Middle frontal gyrus (tissue), 1 donor: ENCODE measurements around the gene METTL15.
"Not testable (repeated sequence)": the region's sequence is repeated elsewhere in the genome, so short reads cannot be mapped to it uniquely, and the experiment has no call there.

Experiments
- DNase-seq: peaks from one replicate; pipeline ENCODE4 v3.0.0-alpha.2; 2015; ENCODE audit warnings: low spot score; ENCODE audit errors: extremely low spot score

Gene METTL15

DNA sequence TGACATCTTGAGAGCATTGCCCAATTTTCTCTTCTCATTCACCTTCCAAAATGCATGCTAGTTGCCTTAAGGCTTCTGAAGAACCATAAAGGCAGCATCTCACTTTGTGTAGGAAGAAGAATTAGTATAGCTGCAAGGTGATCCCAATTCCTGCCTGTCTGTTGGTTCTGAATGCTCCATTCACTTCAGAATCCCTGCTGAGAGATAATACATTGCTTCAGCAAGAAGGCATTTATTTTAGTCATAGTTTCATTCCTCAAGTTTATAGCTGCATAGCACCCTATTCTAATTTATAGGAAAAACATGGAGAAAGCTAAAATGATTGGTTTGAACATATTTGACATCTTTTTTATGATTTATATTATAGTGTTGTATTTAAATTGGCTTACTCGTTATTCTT is 181.3 kb downstream of the METTL15 start:
- DNase-seq = no peak

- DNase-seq = not testable (repeated sequence)
Observed at GRCh38 chr11:28290995-28291394, 182.8 kb downstream of the METTL15 start.

DNA sequence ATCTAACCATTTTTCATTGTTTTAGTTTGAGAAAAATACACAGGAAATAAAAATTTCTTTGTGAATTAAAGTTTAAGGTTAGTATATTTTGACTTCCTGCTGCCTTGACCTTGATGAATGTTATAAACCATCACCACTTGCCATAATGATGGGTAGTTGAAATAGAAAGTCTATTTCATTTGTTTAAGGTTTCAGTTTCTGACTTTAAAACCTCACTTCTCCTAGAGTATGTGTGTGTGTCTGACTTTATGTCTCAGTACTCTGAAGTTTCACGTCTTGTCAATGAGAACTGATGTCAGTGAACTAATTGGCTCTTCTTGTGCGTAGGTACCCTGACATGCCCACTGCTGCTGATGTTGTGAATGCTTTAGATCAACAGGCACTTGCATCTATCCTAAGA is 188.2 kb downstream of the METTL15 start:
- no peak for DNase-seq

DNA sequence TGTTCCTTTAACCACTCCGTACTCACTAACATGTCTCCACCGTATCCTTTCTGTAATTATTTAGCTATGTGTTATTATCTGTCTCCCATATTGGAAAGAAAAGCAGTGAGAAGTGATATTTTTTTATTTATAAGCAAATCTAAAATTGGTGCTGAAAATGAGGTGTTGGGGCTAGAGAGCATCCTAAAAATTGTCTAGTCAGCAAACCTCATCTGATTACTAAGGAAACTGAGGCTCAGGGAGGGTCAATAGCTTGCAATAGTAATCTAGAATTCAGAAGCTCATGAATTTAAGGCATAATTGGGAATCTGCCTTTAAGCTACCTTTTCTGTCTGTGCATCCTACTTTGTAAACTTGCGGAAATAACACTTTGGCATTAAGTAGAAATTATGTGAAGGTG is 190.0 kb downstream of the METTL15 start:
- no peak for DNase-seq

GRCh38 chr11:28303477-28304191 is 195.4 kb downstream of the METTL15 start:
- DNase-seq = no peak

- no peak for DNase-seq
Observed at GRCh38 chr11:28315440-28315839, 207.3 kb downstream of the METTL15 start.

DNA sequence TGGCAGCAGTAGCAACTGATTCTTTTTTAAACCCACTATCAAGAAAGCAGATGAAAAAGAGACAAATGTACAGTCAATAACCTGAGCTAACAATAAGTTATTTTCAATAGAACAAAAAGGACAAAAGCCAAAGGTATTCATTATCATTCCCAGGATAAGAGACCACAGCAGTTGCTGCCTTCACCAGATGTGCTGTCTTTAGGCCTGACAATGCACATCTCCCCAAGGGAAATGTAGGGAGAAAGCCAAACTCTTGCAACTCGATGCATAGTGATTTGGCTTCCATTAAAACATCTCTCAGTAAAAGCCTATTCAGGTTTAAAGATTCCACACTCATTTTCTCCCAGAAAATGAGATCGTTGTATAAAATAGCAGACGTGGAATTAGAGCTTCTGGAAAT is 210.7 kb downstream of the METTL15 start:
- no peak for DNase-seq

GRCh38 chr11:28323621-28324020 is 215.4 kb downstream of the METTL15 start:
- DNase-seq = no peak

GRCh38 chr11:28332393-28332792 is 224.2 kb downstream of the METTL15 start:
- DNase-seq = not testable (repeated sequence)

DNA sequence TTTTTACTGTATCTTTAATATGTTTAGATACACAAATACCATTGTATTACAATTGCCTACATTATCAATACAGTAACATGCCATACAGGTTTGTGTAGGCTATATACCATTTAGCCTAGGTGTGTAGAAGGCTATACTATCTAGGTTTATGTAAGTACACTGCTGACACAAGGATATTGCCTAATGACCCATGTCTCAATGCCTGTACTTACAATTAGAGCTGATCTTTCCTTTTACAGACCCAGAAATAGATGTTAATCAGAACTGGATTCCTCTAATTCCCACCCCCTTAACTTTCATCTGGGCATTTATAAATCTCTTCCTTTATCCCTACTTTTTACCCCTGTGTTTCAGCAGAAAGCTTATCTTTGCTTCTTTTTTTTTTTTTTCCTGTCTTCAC is 229.5 kb downstream of the METTL15 start:
- DNase-seq = no peak

DNA sequence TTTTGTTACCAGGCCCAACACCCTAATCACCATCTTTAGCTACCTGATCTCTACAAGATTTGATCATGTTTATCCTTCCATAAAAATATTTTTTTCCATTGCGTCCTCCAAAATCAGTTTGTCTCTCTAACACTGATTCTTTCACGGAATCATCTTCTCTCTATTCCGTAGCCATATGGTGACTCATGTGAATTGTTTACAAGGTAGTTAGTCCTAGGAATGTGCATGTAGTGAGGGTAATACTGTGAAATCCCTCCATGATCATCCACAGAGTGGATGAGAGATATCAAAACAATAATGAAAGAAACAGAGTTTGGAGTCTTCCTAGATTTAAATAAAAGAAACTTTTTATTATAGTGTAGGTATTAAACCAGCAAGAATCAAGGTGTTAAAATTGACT is 230.2 kb downstream of the METTL15 start:
- DNase-seq = no peak

GRCh38 chr11:28339488-28339887 is 231.3 kb downstream of the METTL15 start:
- DNase-seq = no peak

DNA sequence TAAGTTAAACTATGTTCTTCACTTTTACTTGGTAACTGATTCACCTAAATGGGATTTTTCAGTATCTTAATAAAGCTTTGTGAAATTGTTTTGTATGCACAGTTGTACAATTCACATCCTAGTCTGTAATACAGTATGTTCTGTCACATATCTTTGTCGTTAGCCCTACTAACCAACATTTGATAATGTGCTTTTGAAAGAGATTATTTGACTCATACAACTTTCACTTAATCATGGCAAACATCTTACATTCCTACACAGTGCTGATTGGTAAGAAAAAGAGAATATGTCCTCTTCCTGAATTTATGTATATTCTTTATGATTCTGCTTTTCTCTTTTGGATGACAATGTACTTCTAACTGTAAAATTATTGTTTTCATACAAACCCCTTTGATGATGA is 234.5 kb downstream of the METTL15 start:
- no peak for DNase-seq

DNA sequence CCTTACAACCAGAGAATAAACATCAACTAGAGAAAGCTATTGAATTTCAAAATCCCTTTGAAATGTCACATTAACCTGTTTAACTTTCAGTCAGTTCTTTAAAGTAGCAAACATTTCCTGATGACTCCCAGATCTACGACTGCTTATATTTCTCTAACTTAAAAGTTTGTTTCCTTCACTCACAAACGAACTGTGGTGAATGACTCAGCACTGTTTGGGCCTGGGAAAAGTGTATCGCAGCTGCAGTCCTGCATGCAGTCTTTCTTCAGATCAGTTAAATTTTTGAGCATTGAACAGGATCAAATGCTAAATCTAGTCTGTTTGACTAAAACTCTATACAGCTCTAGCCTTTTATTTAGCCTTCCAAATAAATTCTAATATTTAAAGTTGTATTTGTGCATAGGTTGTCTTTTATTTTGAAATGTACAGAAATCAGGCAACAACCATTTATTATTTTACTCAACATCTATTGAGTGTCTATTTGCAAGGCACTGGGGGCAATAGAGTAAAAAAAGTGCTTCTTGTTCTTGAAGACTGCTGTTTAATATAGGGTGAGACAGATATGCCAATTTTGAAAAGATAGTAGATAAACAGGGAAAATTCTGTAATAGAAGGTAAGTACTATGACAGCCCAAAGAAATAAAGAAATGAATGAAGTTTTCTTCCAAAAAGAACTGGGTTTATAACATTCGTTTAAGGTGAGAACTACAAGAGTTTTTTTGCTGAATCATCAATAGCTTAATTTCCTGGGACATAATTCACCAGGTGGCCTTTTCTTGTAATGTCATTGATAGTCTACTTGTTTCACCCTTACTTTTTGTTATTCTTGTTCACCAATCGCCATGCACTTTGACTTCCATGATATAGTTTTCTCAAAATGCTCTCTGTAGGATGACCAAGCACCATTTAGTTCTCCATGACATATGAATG is 235.4 kb downstream of the METTL15 start:
- no peak for DNase-seq

DNA sequence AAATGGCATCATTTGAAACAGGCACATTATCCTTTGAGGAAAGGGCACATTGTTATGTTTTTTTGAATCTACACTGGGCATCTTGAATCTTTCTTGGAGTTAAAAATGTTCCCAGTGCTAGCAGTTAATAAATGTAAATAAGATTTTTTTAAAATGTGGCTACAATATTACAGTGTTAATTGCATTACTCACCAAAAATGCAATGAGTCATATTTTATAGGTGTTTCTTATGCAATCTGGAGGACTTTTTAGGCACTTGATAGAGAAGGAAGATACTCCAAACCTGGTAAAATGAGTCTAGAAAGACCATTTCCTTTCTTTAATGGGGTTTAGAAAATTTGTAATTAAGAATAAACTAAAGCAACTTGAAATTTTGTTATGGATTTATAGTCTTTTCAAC is 238.0 kb downstream of the METTL15 start:
- DNase-seq = no peak

- DNase-seq = no peak
Observed at GRCh38 chr11:28346721-28347120, 238.5 kb downstream of the METTL15 start.

GRCh38 chr11:28347371-28347770 is 239.2 kb downstream of the METTL15 start:
- DNase-seq = no peak

- DNase-seq = no peak
Observed at GRCh38 chr11:28350216-28350615, 242.0 kb downstream of the METTL15 start.

DNA sequence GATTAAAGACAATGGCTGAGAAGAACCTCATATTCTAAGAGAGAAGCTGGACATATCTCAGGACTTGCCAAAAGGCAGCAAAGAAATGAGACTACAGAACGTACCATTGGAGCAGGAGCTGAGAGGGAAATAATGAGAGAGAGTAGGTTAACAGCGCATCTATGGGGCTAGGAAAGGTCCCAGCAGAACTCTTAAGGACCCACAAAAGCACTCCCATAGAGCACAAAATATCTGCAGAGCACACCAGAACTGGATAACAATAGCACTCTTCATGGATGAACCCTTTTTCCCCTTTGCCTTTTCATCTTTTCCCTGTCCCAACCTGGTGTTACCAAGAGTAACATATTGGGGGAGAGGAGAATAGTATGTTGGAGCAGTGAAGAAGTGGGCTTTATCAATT is 245.8 kb downstream of the METTL15 start:
- DNase-seq = no peak

DNA sequence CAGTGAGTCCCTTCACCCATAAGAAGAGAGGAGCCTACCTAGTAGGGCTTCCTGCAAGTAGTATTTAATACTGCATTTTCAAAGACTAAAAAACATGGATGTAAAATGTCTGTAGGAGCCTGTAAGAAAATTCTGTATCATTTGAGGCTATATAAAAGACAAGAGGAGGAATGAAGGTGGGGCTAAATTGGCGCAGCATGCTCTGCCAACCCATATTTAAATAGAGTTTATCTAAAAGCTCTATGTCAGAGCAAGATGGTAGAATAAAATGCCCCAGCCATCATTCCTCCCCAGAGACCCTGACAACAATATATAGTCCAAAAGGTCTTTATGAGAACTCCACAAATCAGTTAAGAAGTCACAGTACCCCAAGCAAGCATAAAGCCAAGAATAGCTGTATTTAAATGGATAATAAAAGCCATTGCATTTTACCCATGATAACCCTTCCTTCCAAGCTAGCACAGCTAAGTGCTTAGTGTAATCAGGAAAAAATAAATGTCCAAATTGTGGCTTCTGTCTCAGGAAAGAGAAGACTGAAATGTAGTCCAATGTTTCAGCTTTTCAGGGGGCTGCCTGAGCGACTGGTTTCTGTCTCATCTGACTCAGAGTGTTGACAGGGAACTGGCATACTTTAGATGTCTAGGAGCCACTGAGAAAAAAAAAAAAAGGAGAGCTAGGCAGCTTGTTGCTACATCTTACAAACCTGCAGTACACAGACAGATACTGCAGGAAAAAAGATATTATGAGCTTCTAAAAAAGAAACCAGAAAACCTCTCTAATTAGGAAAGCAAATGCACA is 258.6 kb downstream of the METTL15 start:
- no peak for DNase-seq

DNA sequence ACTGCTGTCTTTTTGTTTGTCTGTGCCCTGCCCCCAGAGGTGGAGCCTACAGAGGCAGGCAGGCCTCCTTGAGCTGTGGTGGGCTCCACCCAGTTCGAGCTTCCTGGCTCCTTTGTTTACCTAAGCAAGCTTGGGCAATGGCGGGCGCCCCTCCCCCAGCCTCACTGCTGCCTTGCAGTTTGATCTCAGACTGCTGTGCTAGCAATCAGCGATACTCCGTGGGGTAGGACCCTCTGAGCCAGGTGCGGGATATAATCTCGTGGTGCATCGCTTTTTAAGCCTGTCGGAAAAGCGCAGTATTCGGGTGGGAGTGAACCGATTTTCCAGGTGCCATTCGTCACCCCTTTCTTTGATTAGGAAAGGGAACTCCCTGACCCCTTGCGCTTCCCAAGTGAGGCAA is 269.9 kb downstream of the METTL15 start:
- DNase-seq = not testable (repeated sequence)
